ENCODE results near the gene LRP4.

LRP4 gene

GRCh38 chr11:46877580-46877979 is 40.8 kb downstream of the LRP4 start:
- H3K36me3 ChIP-seq (ENCODE audit: insufficient read depth, low read length): peaks cover 59% of the 10 kb centered on the region

GRCh38 chr11:46876471-46876870 is 41.9 kb downstream of the LRP4 start:
- Histone ChIP-seq H4K20me1 (ENCODE audit: insufficient read depth, low read length) (no peaks in the 10 kb centered on the region), H3K27ac (ENCODE audit: low read depth, low read length, poor library complexity, severe bottlenecking) (no peak overlapping the region), H3K9ac (ENCODE audit: low read length) (no peak overlapping the region), H3F3A (ENCODE audit: insufficient read depth, low read length) (no peaks in the 10 kb centered on the region), H3K9me3 (ENCODE audit: low read length) (no peaks in the 10 kb centered on the region), H3K27me3 (ENCODE audit: insufficient read depth, low read length) (no peaks in the 10 kb centered on the region), H3K36me3 (ENCODE audit: insufficient read depth, low read length) (peaks cover 59% of the 10 kb centered on the region), H3K4me3 (ENCODE audit: low read depth, low read length, poor library complexity, severe bottlenecking) (no peak overlapping the region), H3K4me1 (ENCODE audit: insufficient read depth, low read length, severe bottlenecking) (no peaks in the 10 kb centered on the region), H2AFZ (ENCODE audit: low read length) (no peak overlapping the region), H3K4me2 (ENCODE audit: low read length) (no peak overlapping the region), H3K9me2 (ENCODE audit: low read depth, low read length) (no peaks in the 10 kb centered on the region), H3K79me2 (ENCODE audit: insufficient read depth, low read length) (no peaks in the 10 kb centered on the region)
- no peak for TF ChIP-seq EZH2 (IDR thresholded peaks at IDR 0.05; ENCODE audit: borderline replicate concordance, low read length)
- TF ChIP-seq, protein P1, sequence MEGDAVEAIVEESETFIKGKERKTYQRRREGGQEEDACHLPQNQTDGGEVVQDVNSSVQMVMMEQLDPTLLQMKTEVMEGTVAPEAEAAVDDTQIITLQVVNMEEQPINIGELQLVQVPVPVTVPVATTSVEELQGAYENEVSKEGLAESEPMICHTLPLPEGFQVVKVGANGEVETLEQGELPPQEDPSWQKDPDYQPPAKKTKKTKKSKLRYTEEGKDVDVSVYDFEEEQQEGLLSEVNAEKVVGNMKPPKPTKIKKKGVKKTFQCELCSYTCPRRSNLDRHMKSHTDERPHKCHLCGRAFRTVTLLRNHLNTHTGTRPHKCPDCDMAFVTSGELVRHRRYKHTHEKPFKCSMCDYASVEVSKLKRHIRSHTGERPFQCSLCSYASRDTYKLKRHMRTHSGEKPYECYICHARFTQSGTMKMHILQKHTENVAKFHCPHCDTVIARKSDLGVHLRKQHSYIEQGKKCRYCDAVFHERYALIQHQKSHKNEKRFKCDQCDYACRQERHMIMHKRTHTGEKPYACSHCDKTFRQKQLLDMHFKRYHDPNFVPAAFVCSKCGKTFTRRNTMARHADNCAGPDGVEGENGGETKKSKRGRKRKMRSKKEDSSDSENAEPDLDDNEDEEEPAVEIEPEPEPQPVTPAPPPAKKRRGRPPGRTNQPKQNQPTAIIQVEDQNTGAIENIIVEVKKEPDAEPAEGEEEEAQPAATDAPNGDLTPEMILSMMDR (IDR thresholded peaks at IDR 0.05; ENCODE audit: low read length): no peak

More at GRCh38 chr11:46877580-46877979, 40.8 kb downstream of the LRP4 start:
- Histone ChIP-seq H3K9me2 (ENCODE audit: low read depth, low read length) (no peaks in the 10 kb centered on the region), H3K4me2 (ENCODE audit: low read length) (no peak overlapping the region), H3K4me1 (ENCODE audit: insufficient read depth, low read length, severe bottlenecking) (no peaks in the 10 kb centered on the region), H3F3A (ENCODE audit: insufficient read depth, low read length) (no peaks in the 10 kb centered on the region), H3K27ac (ENCODE audit: low read depth, low read length, poor library complexity, severe bottlenecking) (no peak overlapping the region), H3K27me3 (ENCODE audit: insufficient read depth, low read length) (no peaks in the 10 kb centered on the region), H3K9me3 (ENCODE audit: low read length) (no peaks in the 10 kb centered on the region), H2AFZ (ENCODE audit: low read length) (no peak overlapping the region), H3K79me2 (ENCODE audit: insufficient read depth, low read length) (no peaks in the 10 kb centered on the region), H4K20me1 (ENCODE audit: insufficient read depth, low read length) (no peaks in the 10 kb centered on the region), H3K9ac (ENCODE audit: low read length) (no peak overlapping the region), H3K4me3 (ENCODE audit: low read depth, low read length, poor library complexity, severe bottlenecking) (no peak overlapping the region)
- no peak for TF ChIP-seq EZH2 (IDR thresholded peaks at IDR 0.05; ENCODE audit: borderline replicate concordance, low read length)
- TF ChIP-seq, protein P1 (IDR thresholded peaks at IDR 0.05; ENCODE audit: low read length): no peak

DNA sequence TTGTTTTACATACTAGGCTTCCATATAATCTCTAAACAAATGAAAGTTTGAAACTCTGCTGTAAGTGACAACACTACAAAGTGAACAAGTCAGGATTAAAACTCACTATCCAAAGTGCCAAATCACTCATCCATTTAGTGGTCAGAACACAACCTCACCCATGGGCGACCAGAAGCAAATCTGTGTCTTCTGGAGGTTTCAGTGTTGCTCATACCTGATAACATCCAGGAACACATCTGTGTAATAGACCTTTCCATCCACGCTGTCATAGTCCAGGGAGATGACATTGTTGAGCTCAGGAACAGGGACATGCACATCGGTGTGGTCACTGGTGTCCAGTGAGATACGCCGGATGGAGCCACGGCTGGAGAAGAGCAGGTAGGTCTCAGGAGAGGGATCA is 43.8 kb downstream of the LRP4 start:
- H3K9me2 ChIP-seq (ENCODE audit: low read depth, low read length): no peaks in the 10 kb centered on the region
- no peak overlapping the region for H3K27ac ChIP-seq (ENCODE audit: low read depth, low read length, poor library complexity, severe bottlenecking)
- no peak overlapping the region for H3K4me2 ChIP-seq (ENCODE audit: low read length)
- H2AFZ ChIP-seq (ENCODE audit: low read length): no peak overlapping the region
- no peaks in the 10 kb centered on the region for H3K79me2 ChIP-seq (ENCODE audit: insufficient read depth, low read length)
- no peak overlapping the region for H3K4me3 ChIP-seq (ENCODE audit: low read depth, low read length, poor library complexity, severe bottlenecking)
- H3K36me3 ChIP-seq (ENCODE audit: insufficient read depth, low read length): peaks cover 68% of the 10 kb centered on the region
- no peaks in the 10 kb centered on the region for H3K27me3 ChIP-seq (ENCODE audit: insufficient read depth, low read length)
- no peaks in the 10 kb centered on the region for H3K9me3 ChIP-seq (ENCODE audit: low read length)
- no peaks in the 10 kb centered on the region for H3K4me1 ChIP-seq (ENCODE audit: insufficient read depth, low read length, severe bottlenecking)
- H3K9ac ChIP-seq (ENCODE audit: low read length): no peak overlapping the region
- H4K20me1 ChIP-seq (ENCODE audit: insufficient read depth, low read length): no peaks in the 10 kb centered on the region
- no peaks in the 10 kb centered on the region for H3F3A ChIP-seq (ENCODE audit: insufficient read depth, low read length)
- TF ChIP-seq EZH2 (IDR thresholded peaks at IDR 0.05; ENCODE audit: borderline replicate concordance, low read length): no peak
- TF ChIP-seq, protein P1 (IDR thresholded peaks at IDR 0.05; ENCODE audit: low read length): no peak

Data from OCI-LY1 (cell line).